ENCODE data around the gene PTF1A.

The PTF1A gene

DNA sequence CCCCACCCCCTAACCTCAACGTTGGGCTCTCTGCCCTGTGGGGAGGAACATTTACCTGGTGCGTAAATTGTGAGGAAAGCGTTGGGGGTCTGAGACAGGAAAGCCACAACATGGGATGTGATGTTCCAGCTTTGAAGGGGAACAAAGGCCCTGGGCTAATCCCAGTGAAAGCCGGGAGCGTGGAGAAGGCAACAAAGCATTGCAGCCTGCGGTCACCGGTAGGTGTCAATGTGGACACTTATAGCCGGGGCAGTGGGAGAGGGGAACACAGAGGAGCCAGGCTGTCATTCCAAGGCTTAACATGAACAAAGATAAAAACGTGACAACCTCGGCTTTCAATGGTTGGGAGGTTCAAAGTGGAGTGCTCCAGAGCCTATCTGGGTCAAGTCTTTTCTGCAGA is 12.7 kb downstream of the PTF1A start:
- TF ChIP-seq GATA2 (IDR thresholded peaks at IDR 0.05; ENCODE audit: low read depth, low read length) (no peak), GATA3 (IDR thresholded peaks at IDR 0.05; ENCODE audit: low read depth, low read length) (no peak)

DNA sequence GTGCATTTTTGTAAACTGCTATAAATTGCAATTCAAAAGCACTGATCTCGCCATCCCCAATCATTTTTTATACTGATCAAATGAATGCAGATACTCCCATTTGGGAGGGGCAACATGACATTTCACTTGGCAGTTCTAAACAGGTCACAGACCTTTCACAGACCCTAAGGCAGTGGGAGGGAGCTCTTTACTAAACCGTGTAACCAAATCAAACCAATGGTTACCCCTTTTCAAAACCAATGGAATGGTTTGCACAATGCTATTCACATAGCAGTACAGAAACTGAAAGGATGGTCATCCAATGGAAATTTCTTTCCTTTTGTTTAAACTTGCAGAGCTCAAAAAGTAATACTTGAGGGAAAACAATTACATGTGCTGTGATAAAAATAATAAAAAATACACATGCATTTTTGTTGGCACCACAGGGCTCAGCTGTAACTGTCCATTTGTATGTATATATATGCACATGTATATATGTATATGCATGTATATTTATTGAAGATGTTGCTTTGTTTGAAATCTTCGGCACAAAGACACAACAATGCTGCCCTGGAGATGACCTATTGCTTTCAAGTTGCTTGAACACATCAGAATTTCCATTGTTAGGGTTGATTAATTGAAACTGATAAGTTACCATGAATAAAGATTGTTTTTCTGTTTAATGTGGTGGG is 14.0 kb downstream of the PTF1A start:
- TF ChIP-seq GATA2 (IDR thresholded peaks at IDR 0.05; ENCODE audit: low read depth, low read length) = no peak

DNA sequence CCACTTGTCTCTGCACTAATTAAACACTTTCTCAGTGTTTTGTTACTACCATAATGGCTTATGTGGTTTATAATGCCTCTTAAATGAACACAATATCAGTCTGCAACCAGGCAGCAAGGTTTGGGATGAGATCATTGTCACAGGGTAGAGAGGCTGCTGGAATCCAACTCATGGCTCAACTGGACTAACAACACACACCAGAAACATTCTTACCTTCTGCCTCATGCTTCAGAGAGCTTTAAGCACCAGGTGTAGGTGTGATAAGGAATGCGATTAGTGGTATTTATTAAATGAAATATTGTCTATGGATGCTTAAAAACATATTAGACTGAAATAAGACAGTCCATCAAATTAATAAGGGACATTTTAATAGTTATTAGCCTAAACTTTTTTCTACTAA is 25.4 kb downstream of the PTF1A start:
- TF ChIP-seq GATA3 (IDR thresholded peaks at IDR 0.05; ENCODE audit: low read depth, low read length) = no peak
- no peak for TF ChIP-seq GATA2 (IDR thresholded peaks at IDR 0.05; ENCODE audit: low read depth, low read length)

DNA sequence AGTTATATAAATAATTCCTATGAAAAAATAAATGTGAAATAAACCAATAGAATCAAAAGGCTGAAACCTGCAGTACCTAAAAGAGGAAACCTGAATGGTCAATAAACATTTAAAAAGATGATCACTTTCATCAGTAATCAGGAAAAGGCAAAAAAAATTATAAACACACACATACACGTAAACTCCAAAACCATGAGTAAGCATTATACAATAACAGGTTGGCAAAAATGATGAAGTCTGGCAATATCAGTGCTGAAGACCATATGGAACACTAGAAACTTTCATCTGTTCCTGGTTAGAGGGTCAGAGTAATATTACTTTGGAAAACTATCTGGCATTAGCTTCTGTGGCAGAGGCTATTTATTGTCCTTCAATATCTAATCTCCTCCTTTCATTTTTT is 38.5 kb downstream of the PTF1A start:
- TF ChIP-seq GATA3 (IDR thresholded peaks at IDR 0.05; ENCODE audit: low read depth, low read length) = no peak
- no peak for TF ChIP-seq GATA2 (IDR thresholded peaks at IDR 0.05; ENCODE audit: low read depth, low read length)

DNA sequence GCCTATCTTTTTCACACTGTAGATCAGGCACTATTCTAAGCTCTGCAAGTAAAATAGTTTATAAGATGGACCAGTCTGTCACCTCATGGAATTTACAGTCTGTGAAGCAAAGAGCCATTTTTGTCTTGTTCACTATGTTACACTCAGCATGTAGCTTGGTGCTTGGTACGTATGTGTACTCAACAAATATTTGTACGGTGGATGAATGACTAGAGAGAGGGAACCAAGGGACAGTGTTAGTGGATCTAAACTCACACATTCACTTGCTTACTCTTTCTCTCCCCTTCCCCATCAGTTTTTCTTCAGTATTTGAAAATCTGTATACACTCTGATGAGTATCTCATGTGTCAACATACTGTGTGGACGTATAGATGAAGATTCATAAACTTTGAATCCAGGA is 45.9 kb downstream of the PTF1A start:
- TF ChIP-seq GATA3 (IDR thresholded peaks at IDR 0.05; ENCODE audit: low read depth, low read length) (no peak), GATA2 (IDR thresholded peaks at IDR 0.05; ENCODE audit: low read depth, low read length) (no peak)

Data from SH-SY5Y (cell line).